ENCODE data around the gene LITAFD.

DNA sequence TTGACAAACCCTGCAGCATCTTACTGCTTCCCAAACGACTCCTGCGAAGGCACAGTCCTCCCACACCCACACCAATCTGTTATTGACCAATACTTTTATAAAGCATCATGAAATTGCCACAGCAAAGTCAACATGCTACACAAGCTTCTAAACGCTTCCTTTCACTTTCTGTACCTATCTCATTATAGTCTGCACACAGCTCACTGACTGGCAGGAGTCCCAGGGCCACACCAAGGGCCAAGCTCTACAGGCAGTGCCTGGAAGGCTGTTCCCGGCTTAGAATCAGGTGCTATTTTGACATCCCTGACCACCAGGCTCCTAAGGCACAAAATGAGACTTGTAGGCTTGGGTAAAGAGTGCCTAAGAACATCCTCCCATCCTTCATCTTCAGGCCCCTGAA, 42.1 kb downstream of the LITAFD start:
- TF ChIP-seq POLR2AphosphoS5 (IDR thresholded peaks at IDR 0.05; ENCODE audit: low read depth, low read length) (no peak), POLR2A (IDR thresholded peaks at IDR 0.05; ENCODE audit: low read depth, low read length) (no peak), TAF1 (IDR thresholded peaks at IDR 0.05; ENCODE audit: borderline replicate concordance, low read depth, low read length) (no peak)
